CD4-positive, alpha-beta T cell treated with Interleukin-2 at 100 ng/mL for 4 hours (primary cell): ENCODE measurements around the gene EVA1C.
"Not testable (repeated sequence)": the region's sequence is repeated elsewhere in the genome, so short reads cannot be mapped to it uniquely, and the experiment has no call there.

Experiments used
- DNase-seq: peaks from one replicate; pipeline ENCODE4 v3.0.0-alpha.2; 2020; ENCODE audit warnings: low spot score

The EVA1C gene

DNA sequence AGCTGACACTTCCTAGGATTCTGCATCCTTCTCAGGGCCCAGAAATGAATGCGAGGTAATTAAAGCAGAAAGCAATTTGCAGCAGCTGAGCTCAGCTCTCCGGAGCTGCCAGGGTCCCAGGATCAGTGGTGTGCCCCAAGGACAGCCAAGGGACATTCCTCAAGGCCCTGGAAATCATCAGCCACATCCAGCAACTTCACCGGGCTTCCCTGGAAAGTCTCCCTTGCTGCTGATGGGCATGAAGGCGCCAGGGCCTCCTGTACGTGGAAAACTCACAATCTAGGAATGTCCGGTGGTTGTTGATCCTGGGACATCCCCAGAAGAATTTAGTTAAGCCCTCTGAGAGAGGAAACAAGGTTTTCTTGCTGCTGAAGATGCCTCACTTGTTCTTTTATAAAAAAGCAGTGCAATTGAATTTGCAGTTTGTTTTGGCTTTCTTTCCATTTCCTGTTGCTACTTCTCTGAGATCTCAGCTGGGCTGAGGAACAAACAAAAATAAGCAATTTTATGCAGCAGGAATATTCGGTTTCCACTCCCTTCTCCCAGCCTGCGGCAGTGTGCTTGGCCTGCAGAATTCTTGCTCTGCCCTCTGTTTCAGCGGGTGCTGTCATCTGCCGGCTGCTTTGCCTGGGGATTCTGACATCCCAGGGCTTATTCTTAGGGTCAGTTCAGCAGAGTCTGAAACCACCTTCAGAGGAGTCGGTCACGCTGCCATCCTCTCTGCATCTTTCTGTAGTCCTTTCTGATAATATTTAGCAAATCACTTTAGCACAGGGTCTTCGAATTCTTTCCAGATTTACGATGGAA, 86.9 kb downstream of the EVA1C start:
- no peak for DNase-seq

DNA sequence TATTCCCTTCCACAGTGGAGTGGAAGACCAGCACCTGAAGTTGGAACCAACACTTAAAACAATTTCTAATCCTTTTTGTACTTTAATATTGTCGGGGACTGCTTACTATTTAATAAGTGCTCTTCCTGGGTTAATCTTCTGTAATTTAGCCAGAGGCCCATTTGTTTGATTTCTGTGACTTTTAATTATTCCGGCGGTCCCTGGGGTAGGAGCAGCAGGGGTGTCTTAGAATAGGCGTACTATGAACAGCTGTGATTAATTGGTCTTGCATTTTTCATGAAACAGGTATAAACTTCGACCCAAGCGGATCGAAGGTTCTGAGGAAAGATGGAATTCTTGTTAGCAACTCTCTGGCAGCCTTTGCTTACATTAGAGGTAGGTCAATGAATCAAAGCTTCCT, 91.1 kb downstream of the EVA1C start:
- DNase-seq, result not testable (repeated sequence)

DNA sequence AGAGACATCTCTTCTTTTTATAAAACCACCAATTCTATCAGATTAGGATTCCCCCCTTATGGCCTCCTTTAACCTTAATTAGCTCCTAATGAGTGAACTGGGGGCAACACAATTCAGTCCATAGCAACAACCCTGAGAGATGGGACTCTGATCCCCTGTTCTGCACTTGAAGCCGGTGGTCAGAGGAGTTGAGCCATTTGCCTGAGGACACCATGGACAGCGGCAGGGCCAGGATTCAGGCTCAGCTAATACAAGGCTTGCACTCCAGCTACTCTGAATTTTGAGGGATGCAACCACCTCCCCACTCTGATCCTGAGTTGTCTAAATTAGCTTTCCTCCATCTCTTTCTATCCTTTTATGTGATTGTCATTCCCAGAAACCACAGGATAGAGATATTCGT, 93.3 kb downstream of the EVA1C start:
- DNase-seq, result not testable (repeated sequence)

DNA sequence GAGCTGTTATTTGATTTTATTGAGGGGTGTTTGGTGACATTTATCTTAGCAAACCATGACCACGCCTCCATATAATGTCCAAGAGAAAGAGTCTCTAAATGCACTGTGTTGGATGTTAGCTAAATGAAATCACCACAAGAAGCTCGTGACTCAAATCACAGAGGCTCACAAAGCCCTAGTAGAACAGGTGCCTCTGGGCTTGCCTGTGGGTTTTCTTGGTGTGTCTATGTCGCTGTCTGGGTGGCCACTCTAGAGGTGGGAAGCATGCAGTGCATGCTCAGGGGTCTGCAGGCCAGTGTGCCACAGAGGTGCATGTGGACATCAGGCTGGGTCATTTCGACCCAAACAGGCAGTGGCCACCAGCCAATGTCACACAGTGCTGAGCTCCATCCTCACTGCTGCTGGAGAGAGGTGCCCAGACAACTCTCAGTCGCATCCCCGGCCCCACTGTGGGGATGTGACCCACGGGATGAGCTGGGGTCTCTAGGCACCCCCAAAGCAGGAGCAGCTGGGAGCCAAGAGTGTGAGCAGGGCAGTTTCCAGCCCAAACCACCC, 94.0 kb downstream of the EVA1C start:
- DNase-seq, result not testable (repeated sequence)

DNA sequence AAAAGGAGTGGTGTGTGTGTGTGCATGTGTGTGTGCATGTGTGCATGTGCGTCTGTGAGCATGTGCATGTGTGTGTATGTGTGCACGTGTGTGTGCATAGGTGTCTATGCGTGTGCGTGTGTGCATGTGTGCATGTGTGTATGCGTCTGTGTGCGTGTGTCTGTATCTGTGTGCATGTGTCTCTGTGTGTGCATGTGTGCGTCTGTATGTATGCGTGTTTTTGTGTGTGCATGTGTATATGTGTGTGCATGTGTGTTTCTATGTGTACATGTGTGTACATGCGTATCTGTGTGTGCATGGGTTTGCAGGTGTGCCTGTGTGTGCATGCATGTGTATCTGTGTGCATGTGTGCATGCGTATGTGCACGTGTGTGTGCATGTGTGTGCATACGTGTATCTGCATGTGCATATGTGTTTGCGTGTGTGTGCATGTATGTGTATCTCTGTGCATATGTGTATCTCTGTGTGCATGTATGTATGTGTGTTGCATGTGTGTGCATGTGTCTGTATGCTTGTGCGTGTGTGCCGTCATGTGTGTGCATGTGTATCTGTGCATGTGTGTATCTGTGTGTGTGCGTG, 94.9 kb downstream of the EVA1C start:
- no peak for DNase-seq

DNA sequence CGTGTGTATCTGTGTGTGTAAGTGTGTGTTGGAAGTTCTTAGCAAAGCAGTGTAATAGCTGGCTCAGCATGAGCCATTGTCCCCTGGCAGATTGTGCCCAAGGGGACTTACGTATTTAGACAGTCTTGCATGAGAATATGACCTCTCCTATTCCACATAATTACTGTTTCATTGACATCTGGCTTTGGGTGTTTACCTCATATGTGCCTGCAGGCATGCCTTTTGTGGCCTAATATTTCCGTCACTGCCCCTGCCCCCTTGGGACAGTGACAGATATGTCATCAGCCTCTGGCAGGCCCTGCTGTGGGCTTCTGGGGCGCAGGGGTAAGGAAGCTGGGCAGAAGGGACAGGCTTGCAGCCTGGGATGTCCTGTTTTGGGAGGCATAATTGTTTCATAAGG, 95.5 kb downstream of the EVA1C start:
- not testable (repeated sequence) for DNase-seq

DNA sequence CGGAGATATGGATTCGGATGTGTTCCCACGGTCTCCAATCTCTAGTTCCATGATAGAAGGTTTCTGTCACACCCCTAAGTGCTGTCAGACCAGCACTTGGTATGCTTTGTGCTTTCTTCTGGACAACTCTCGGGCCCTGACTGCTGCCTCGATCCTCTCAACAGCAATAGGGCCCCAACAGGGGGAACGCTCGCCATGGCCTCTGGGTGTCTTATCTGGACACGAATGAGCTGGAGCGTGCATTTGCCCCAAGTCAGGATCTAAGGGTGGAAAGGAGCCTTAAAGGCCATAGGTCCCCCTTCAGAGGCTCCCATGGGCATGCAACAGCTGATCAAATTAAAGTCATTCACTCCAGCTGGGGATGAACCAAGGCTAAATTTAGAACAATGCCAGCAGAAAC, 96.1 kb downstream of the EVA1C start:
- DNase-seq, result no peak

DNA sequence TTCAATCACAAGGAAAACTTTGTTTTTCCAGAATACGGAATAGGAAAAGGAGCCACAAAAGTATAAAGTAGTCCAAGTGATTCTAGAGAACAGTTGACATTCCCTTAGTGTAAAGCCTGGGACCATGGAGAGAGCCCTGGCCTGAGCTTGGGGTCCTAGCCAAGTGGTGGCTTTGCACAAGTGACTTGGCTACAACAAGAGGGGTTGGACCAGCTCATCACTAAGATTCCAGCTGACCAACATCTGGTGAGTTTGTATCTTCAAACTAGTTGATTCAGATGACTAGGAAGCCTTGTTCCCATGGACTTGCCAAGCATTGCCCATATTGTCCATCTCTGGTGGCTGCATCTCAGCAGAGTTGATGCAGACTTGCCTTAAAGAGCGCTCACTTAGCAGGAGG, 96.5 kb downstream of the EVA1C start:
- not testable (repeated sequence) for DNase-seq

DNA sequence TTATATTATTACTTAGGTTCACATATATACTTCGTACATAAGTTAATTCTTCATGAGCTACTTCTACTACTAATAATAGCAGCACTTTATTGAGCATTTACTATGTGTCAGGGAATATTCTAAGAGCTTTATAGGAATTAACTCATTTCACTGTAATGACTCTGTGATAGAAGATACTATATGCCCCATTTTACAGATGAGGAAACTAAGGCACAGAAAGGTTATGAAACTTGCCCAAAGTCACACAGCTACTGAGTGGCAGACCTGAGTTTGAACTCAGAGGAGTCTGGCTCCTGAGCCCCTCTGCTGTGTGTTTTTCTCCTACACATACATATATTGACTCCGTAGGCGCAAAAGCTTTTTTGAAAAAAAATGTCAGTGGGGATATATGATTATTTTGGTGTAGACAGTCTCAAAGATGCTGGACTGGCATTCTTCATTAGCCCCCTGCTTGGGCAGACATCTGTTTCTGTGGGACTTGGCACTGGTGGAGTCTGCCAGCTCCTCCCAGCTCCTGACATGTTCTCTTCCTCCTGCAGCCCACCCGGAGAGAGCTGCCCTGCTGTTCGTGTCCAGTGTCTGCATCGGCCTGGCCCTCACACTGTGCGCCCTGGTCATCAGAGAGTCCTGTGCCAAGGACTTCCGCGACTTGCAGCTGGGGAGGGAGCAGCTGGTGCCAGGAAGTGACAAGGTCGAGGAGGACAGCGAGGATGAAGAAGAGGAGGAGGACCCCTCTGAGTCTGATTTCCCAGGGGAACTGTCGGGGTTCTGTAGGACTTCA, 102.0 kb downstream of the EVA1C start:
- DNase-seq, result no peak

DNA sequence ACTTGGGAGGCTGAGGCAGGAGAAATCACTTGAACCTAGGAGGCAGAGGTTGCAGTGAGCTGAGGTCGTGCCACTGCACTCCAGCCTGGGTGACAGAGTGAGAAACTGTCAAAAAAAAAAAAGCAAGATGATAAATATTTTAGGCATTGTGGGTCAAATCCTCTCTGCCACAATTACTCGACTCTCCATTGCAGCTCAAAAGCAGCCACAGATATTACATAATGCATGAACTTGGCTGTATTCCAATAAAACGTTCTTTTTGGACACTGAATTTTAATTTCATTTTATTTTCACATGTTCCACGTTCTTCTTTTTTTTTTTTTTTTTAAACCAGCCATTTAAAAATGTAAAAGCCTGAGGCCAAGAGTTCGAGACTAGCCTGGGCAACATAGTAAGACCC, 103.4 kb downstream of the EVA1C start:
- DNase-seq, result no peak

DNA sequence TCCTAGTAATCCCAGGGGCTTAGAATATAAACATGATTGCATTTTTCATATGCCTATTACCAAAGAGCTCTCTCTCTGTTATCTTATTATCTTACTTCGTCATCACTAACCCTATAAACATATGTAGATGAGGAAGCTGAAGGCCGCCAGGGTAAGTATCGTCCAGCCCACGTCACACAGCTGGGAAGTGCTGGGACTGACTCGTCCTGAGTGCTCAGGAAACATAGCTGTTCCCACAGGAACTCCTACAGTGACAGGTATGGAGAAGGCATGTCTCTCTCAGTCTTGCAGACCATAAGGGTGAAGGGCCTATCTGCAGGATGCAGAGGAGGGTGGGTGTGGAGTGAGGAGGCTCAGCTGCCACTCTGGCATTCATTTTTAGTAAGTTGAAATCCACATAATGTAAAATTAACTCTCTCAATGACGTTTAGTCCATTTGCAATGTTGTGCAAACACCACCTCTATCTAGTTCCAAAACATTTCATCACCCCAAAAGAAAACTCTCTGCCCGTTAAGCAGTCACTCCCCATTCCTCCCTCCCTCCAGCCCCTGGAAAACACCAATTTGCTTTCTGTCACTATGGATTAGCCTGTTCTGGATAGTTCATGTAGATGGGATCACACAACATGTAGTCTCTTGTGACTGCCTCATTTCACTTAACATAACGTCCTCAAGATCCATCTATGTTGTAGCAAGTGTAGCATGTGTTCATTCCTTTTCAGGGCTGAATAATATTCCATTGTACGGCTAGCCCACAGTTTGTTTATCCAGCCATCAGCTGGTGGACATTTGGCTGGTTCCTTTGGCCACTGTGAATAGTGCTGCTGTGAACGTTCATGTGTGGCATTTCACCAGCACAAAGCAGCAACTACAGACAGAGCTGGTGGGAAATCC, 104.5 kb downstream of the EVA1C start:
- no peak for DNase-seq

DNA sequence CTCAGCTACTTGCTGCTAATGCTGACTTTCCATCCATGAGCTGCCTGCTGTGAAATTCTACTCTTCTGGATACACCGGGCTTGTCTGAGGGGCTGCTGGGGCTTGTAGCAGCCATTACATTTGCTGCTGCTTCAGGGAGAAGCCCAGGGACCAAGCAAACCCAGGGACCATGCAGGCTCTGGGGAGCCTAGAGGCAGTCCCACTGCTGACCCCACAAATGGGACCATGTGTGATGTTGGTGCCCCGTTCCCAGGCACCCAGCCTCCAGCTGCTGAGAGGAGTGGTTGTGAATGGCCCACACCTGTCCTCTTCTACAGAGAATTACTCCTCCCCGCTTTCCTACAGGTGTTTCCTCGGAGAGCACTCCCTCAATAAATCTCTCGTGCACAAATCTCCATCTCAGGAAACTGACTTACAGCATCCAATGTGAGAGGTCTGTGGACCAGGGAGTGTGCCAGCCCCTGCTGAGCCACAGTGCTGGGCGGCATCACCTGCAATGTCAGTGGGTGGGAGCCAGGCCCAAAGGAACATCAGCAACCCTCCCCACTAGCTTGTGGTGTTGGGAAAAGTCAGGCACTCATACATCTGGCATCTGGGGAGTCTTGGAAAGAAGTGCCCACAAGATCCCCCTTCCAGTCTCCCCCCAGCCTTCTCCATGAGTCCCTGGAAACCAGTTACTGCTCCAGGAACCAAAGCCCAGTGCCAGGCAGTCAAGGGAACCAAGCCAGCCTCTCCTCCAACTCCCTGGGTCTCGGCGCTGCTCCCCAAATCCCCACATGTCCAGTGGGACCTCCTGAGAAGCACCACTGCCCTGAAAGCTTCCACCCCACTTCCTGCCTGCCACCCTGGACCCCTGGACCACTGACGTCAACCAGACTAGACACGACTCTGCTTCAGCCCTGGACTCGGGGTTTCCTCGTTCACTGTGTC, 107.7 kb downstream of the EVA1C start:
- DNase-seq, result no peak

DNA sequence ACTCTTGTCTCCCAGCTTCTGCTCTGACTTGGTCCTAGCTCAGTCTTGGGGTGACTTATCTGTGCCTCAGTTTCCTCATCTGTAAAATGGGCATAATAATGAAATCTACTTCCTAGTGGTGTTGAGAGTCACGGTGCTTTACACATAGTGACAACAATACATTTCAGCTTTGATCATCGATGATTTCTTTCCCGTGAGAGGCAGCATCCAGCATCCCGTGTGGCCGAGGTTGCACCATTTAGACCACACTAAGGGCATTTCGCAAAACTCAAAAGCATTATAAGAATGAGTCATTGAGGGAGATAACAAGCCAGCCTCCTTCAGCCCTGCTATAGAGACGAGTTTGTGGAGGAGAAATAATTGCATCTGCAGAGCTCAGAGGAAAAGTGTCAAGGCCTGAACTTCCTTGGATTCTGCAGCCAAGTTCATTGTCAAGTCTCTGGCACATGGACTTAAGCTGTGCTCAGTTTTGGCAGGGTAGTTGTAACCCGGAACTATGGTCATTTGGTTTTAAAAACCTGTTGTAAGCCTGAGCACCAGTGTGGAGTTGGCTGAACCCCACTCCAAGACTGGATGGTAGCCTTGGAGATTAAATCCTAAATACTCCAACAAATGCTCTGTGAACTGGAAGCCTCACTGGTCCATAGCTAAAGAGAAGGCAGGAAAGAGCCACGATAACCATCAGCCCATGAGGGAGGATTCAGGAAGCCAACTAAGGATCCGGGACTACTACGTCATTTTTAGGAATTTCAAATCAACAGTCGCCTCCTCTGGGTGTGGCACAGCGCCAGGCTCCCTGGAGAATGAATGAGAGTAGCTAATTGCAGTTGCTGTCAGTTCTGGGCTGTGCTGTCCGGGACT, 108.6 kb downstream of the EVA1C start:
- DNase-seq, result no peak

DNA sequence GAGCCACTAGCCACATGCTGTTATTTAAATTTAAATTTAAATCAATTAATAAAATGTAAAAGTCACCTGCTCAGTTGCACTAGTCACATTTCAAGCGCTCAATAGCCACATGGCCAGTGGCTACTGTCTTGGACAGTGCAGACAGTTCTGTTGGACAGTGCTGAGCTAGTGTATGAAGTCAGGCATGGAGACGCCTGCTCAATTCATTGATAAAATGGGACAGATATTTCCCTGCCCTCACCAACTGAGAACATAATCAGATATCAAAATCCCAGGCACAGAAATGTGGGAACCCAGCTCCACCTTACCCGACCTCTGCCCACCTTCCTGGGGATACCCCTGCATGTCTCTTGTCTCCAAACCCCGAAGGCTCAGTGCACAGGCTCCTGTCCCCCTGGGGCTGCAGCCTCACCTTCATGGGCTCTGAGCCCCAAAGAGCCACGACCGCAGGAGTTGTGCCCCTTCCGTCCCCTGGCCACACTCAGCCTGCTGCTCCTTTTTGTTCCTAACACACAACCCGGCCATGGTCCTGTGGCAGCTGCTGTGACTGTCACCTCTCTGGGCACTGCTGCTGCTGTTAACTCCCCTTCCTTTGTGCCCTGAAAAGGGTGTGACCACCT, 109.3 kb downstream of the EVA1C start:
- no peak for DNase-seq

DNA sequence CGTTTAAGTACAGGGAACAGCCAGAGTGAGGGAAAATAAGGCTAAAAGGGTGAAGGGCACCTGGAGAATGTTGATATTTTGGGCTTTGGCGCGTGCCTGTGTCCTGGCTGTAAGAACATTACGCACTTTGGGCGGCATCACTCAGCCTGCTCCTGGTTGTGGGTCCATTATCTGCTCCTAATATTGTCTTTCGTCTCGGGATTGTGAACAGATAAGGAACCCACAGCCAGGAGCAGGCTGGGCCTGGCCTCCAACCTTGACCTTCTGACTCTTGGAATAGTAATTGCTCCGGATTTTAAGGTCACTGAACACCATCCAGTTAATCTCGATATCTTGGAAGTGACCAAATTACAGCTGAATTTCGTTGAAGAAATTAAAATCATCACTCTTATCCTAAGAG, 111.0 kb downstream of the EVA1C start:
- DNase-seq, result no peak

DNA sequence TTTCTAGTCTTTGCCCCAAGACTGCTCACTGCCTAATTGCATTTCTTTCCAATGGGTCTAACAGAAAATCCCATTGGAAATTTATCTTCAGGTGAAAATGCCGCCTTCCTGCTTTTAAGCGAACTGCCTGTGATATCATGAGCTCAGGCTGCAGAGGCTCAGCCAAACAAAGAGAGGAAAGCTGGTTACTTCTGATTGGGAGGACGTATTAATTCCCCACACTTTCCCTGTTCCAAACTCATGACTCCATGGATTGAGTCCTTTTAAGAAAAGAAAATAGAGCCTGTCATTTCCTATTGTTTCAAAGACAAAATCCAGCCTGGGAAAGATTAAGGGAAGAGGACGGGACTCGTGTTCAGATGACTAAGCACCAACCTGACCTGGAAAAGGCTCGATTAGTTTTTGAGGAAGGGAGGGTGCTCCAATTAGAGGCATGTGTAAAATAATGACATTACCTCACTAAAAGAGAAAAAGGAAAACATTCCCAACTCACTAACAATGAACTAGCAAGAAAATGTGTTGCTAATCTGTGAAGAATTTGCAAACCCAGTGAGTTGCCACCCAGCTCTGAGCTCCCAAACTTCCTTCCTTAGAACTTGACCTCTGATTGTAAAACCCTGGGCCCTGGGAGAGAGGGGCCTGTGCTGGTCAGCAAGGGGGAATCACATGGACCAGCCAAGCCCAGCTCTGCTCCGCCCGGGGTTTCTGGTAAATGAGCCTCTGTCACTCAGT, 111.6 kb downstream of the EVA1C start:
- DNase-seq, result no peak

DNA sequence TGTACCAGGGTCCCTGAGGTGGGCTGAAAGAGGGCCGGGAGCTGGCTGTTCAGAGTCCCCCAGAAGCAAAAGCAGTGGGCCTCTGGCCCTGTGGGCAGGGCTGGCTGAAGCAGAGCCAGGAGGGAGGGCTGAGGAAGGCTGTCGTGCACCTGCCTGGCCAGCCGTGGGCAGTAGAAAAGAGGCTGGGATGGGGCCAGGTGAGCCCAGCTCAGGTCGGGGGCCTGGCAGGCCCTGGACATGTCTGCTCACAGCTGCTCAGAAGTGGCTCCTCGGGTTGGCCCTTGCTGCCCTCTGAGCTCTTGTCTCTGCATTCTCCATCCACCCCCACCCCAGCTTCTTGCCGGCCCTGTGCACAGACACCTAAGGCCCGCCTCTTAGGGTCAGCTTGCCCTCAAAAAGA, 112.8 kb downstream of the EVA1C start:
- no peak for DNase-seq

DNA sequence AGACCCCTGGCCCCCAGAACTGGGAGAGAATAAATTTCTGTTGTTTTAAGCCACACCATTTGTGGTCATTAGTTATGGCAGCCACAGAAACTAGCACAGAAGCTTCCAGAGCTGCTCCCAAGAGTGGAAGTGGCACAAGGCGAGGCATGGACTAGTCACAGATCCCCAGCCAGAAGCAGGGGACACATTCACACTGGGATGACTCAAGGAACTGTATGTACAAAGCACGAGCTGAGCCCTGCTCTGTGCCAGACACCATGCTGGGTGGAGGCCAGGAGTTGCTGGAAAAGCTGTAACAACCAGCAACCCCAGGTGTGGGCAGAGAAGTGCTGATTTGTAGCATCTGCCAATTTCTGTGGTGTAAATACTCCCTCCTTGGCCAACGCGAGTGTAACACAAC, 117.2 kb downstream of the EVA1C start:
- no peak for DNase-seq

DNA sequence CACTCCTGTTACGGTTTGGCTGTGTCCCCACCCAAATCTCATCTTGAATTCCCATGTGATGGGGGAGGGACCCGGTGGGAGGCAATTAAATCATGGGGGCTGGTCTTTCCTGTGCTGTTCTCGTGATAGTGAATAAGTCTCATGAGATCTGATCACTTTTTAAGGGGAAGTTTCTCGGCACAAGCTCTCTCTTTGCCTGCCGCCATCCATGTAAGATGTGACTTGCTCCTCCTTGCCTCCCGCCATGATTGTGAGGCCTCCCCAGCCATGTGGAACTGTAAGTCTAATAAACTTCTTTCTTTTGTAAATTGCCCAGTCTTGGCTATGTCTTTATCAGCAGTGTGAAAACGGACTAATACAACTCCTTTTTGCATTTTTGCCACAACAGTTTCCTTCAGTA, 118.3 kb downstream of the EVA1C start:
- not testable (repeated sequence) for DNase-seq
